HG03378 (cell line): ENCODE data around the gene RORB.
A peak's percentile ranks its signal among the peaks of the same experiment; 100 is the strongest.
"Not testable (repeated sequence)": the region's sequence is repeated elsewhere in the genome, so short reads cannot be mapped to it uniquely, and the experiment has no call there.

Experiments
- ATAC-seq: cut with Tn5 transposase; IDR thresholded peaks from one replicate; pipeline ENCODE4 v1.9.1; 2021; ENCODE audit warnings: mild to moderate bottlenecking, moderate library complexity; ENCODE audit not compliant: unreplicated experiment

Gene RORB

GRCh38 chr9:74512416-74512815, 15.3 kb downstream of the RORB start:
- no peak for ATAC-seq

DNA sequence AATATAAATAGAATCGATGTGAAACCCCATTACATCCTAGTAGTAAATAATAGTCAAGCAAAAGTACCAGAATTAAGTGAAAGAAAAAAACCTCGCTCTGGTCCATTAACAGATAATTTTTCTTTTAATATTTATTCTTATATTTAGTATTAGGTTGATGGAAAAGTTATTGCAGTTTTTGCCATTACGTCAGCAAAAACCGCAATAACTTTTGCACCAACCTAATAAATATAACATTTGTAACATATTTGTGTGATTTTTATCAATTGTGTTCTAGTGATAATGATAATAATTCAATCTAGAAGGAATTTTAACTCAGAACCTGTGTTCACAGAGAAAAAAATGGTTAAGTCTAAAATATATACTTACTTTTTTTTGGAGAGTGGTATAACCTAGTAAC, 16.1 kb downstream of the RORB start:
- no peak for ATAC-seq

- no peak for ATAC-seq
Observed at GRCh38 chr9:74517188-74517587, 20.1 kb downstream of the RORB start.

DNA sequence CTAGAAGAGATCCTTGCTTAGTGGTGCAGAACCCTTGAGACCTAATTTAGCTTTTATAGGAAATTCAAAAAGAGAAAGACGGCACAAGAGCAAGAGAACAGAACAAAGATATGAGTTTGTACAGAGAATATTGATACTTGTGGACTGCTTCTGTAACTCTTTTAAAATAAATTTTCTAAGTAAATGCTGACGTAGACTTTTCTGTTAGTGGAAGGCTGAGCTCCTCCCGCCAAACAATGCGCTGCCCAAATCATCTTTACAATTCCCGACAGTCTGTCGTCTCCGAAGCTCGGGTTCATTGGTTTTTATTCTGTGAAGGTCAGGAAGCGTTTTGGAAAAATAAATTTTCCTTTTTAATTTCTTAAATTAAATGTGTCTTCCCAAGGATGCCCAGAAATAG, 22.3 kb downstream of the RORB start:
- no peak for ATAC-seq

DNA sequence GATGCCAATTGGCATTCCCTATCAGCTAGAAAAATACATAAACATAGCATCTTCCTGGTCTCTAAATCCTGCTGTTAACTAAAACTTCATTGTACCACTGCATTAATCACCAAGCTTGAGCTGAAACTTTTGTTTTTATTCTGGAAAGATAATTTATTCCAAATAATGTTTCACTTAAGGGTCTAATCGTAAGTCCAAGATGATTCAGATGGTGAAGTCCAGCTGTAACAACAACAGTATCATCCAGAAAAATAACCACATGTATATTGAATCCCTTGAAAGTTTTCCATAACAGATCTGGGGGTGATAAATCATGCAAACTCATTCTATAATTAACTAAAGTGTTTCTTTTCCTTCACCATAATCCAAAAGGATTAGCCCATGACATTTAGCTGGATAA, 23.9 kb downstream of the RORB start:
- ATAC-seq, result no peak

DNA sequence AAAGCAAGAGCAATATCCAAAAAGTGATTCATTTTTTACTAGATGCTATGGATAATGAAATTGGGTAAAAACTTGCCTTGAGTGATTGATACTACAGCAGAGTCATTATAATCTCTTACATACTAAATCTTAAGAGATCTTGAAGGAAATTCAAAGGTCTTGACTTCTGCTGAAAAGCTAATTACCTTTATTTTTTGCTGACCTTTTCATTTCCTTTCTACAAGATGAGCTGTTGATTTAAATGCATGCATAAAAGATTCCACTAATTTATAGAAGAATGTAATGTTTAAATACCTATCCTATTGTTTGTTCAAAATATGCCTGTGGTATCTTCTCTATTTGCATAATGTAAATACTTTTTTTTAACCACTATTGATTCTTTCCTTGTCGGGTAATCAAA, 27.2 kb downstream of the RORB start:
- no peak for ATAC-seq

DNA sequence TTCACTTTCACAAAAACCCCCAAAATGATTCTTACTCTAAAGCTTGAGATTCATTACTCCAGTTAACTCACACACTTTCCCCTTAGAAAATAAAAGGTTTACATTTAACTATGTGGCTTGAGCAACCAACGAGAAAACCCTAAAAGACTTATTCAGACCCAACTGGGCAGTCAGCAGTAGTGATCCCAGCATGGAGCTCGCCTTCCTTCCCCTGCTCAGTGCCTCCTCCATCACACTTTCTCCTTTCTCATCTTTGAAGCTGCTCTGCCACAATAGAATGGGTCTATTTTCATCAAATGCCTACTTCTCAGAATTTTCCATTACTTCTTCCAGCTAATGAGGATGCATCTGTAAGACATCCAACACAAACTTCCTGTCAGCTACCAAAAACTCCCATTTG, 29.1 kb downstream of the RORB start:
- no peak for ATAC-seq

GRCh38 chr9:74527718-74528117, 30.6 kb downstream of the RORB start:
- ATAC-seq, result no peak

DNA sequence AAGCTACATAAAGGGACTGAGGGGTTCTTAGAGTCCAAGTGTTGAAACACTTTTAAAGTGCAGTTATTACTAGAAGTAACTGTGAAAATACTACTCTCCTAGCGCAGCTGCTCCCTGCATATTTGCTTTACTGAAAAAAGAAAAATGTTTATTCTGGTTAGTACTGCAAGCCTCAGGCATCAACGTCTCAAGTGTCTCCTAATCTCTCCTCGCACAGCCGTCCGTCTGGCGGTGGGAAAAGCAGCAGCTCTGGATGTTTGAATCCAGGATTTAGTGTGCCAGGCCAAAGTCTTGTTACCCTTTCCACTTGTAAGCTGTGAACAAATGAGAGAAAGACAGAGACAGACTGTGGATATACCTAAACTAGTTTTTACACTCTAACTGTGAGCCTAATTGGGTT, 31.1 kb downstream of the RORB start:
- no peak for ATAC-seq

- ATAC-seq, result not testable (repeated sequence)
Observed at GRCh38 chr9:74530458-74530857, 33.3 kb downstream of the RORB start.

DNA sequence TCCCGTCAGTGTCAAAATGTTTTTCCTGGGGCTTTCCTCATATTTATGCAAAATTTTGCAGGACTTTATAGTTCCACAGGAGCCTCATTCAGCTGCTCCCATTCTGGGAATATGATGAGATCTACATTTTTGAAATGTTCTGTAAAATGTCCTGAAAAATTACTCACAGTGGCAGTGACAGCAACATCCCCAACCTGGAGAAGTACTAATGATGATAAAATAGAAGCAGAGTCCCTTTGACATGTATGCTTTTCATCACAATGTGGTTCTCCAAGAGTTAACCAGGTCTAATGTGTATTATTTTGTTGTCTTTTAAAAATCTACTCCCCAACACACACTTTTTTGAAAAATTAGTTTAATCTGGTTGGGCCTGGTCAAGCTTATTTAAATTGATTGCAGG, 36.1 kb downstream of the RORB start:
- no peak for ATAC-seq

GRCh38 chr9:74534841-74535240, 37.7 kb downstream of the RORB start:
- ATAC-seq, result no peak

GRCh38 chr9:74543145-74543544, 46.0 kb downstream of the RORB start:
- ATAC-seq, result no peak

DNA sequence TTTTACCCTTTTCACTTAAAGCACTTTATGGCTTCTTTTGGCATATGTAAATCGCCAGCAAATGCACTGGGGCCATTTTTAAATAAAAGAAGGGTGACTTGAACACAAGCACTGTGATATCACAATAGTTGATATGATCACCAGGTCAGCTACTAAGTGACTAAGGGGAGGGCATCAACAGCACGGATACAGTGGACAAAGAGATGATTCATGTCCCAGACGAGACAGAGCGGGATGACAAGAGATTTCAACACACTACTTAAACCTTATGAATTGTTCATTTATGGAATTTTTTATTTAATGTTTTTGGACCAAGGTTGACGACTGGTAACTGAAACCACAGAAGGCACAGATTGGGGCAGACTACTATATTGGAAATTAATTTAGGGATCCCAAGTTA, 54.1 kb downstream of the RORB start:
- no peak for ATAC-seq

- no peak for ATAC-seq
Observed at GRCh38 chr9:74554751-74555419, 57.8 kb downstream of the RORB start.

- no peak for ATAC-seq
Observed at GRCh38 chr9:74555565-74555964, 58.4 kb downstream of the RORB start.

GRCh38 chr9:74556685-74557084, 59.5 kb downstream of the RORB start:
- ATAC-seq, result peak; percentile 87

DNA sequence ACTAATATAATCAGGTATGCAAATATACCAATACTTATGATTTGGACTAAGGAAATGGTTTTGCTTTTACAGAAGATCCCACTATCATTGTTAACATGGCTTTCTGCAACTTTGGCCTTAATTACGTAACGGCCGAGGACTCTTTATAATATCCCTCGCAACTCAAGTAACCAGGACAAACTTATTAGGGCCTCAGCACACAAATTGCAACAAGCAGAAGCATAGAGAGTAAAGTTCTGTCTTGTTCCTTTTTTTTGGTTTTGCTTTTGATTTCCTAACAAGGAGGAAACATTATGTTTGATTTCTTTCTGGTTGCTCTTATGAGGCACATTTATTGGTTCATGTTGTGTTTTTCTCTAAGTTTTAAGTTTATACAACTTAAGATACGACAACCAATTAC, 60.4 kb downstream of the RORB start:
- no peak for ATAC-seq

DNA sequence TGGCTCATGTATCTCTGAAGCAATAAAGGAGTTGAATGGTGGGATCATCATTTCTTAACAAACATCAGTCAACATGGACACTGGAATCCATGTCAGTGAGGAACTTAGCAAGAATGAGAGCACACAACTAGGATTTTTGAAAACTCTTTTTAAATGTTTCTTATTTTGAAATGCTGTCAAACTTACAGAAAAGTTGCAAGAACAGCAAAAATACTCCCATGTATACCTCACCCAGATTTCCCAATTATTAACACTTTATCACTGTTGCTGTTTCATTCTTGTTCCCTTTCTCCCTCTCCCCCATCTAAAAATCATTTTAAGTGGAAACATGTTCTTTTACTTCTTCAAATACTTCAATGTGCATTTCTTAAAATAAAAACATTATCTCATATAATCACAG, 65.5 kb downstream of the RORB start:
- ATAC-seq, result no peak

DNA sequence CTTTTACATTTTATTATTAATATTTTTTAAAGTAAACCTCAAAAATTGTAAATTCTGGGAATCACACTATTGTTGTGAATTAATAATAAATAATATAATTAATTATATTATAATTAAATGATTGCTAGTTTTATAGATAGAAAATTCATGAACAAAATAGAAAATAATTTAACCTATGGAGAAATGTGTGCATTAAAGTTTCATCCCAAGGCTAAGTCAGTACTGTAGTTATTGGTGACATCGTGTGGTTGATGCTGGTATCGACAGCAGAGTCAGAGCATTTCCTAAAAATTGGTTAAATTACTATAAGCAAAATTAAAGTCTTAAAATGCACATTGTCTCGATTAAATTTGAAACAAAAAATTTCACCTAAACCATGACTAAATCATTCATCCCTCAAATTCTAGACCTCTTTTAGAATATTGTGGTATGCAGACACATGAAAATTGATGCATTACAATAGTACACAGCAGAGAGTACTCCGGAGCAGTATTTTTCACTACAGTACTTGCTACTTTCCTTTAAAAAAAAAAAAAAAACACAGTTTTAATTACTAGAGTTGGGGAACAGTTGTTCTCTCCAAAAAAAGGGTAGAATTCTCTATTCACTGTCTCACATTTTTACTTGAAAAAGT, 73.9 kb downstream of the RORB start:
- peak; percentile 82 for ATAC-seq

- no peak for ATAC-seq
Observed at GRCh38 chr9:74573640-74574191, 76.6 kb downstream of the RORB start.

DNA sequence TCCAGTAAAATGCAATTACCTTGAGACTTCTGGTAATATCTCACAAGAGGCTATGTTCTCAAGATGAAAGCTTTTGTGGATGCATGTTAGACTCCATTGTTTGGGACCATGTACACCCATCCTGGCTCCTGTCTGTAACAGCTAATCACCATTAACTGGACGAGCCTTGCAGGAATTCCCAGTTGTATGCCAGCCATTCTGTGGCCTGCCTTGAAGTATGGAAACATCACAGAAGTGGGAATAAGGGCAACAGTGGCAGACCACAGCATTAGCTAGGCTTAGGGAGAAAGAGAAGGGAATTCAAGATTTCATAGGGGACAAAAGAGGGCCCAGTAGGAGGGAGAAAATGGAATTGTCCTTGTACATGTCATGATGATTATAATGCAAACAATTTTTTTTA, 79.0 kb downstream of the RORB start:
- no peak for ATAC-seq

DNA sequence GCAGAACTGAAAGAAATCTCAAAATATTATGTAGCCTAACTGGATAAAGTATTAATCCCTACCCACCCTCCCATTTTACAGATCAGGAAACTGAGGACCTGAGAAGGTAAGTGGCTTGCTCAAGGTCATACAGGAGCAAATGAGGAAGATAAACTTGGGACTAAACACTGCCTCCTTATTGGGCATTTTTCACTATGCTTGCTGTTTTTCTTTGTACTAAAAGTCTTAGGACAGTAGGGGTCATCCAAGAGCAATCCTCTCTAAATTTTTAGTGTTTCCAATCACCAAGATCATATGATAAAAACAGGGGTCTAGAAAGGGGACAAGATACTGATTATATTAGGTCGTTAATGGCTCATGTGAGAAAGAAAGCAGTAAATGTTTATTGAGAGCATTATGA, 80.8 kb downstream of the RORB start:
- ATAC-seq, result no peak
